H7 (cell line): ENCODE measurements around the gene MTMR1. TPM values are rescaled to one million over a fixed set of nuclear protein-coding genes. Genes with fewer than 3 reads are reported as not detected.

ENCODE experiments used
- DNase-seq: peaks from one replicate; pipeline ENCODE4 v3.0.0; 2012
- H3K27me3 ChIP-seq: 2 replicates; pipeline ENCODE4 v1.6.0; 2011; ENCODE audit warnings: mild to moderate bottlenecking, low read length; ENCODE audit not compliant: control insufficient read depth, insufficient read depth
- H3K36me3 ChIP-seq: replicated peaks from 2 replicates; pipeline ENCODE4 v1.5.1; 2011; ENCODE audit warnings: low read length; ENCODE audit not compliant: control insufficient read depth, insufficient read depth
- H3K4me3 ChIP-seq: 2 replicates; pipeline ENCODE4 v1.5.1; 2011; ENCODE audit warnings: low read depth, mild to moderate bottlenecking, control low read depth, low read length, moderate library complexity; ENCODE audit not compliant: insufficient read depth
- total RNA-seq: library from RNA; depleted of rRNA; stranded (reverse); fragments of >200 nt; shearing (Covaris generic); gene quantifications from 2 replicates; pipeline ENCODE4 v1.2.3, GENCODE V29; 2014

The MTMR1 gene
- total RNA-seq, 1 experiment from 2014 or later = 11.6 TPM

DNA sequence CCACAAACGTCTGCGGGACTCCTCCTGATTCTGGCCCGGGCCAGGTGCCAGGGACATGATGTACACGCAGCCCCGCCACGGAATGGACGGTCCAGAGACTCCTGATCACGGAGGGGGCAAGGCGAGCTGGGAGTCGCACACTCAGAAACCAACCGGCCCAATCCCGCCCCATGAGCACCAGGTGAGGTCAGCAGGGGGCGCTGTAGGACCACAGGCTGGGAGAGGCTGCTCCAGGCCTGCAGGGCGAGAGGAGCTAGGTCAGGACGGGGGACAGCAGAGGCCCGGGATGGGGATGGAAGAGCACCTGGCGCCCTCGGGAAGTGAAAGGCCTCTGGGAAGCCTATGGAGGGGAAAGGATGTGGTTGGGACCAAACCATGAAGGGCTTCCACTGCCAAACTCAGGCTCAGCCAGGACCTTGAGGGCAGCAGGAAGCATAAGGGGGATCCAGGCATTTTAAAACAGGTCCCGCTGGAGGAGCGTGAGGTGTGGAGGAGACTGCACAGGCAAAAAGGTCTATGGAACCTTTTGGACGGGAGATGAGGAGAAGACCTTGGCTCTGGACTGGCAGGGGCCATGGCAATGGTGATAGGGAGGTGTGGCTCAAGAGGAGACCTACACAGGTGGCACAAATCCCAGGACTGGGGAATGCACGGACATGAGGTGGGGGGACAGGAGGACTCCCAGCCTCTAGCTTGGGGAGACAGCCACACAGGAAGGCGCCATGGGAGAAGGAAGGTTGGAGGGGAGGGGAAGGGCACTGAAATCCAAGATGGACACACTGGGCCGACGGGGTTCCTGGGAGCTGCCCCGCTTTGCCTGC, 79.2 kb downstream of the MTMR1 start:
- peak; percentile 97 for DNase-seq
- Histone ChIP-seq H3K27me3 (no peaks in the 10 kb centered on the region), H3K36me3 (peaks cover 7% of the 10 kb centered on the region)

GRCh38 chrX:150773117-150773516, 79.9 kb downstream of the MTMR1 start:
- H3K27me3 ChIP-seq = no peaks in the 10 kb centered on the region
- DNase-seq = peak; percentile 28
- peaks cover 7% of the 10 kb centered on the region for H3K36me3 ChIP-seq
- no peak overlapping the region for H3K4me3 ChIP-seq

More for the DNA sequence above, 79.2 kb downstream of the MTMR1 start:
- no peak overlapping the region for H3K4me3 ChIP-seq

GRCh38 chrX:150773634-150774033, 80.4 kb downstream of the MTMR1 start:
- H3K36me3 ChIP-seq = peaks cover 7% of the 10 kb centered on the region
- no peak overlapping the region for H3K4me3 ChIP-seq
- no peak for DNase-seq
- H3K27me3 ChIP-seq = no peaks in the 10 kb centered on the region

GRCh38 chrX:150774798-150775568, 81.8 kb downstream of the MTMR1 start:
- no peak overlapping the region for H3K4me3 ChIP-seq
- DNase-seq = no peak
- no peaks in the 10 kb centered on the region for H3K27me3 ChIP-seq
- peaks cover 3% of the 10 kb centered on the region for H3K36me3 ChIP-seq

GRCh38 chrX:150775569-150776350, 82.6 kb downstream of the MTMR1 start:
- H3K36me3 ChIP-seq = peaks cover 3% of the 10 kb centered on the region

GRCh38 chrX:150777328-150777992, 84.3 kb downstream of the MTMR1 start:
- peak; percentile 38 for DNase-seq

More at GRCh38 chrX:150775569-150776350, 82.6 kb downstream of the MTMR1 start:
- no peak for DNase-seq
- Histone ChIP-seq H3K27me3 (no peaks in the 10 kb centered on the region), H3K4me3 (no peak overlapping the region)

DNA sequence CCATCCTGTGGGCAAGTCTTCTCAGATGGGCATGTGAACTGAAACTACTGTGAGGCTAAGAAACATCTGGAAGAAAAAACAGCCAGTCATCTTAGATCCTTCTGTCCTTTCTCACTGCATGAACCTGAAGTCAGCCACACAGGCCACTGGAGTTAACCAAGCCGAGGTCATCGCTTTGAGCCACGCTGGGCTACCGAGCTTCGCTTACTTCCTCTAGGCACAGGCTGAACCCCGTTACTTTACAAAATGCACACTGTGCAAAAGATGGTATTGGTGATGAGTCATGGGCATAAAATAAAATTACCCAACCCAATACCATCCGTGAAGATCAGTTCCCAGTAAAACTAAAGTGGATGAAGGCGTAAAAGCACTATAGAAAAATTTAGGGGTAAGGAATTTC, 86.2 kb downstream of the MTMR1 start:
- H3K27me3 ChIP-seq = no peaks in the 10 kb centered on the region
- H3K36me3 ChIP-seq = peaks cover 3% of the 10 kb centered on the region
- H3K4me3 ChIP-seq = no peak overlapping the region
- no peak for DNase-seq

More at GRCh38 chrX:150777328-150777992, 84.3 kb downstream of the MTMR1 start:
- peaks cover 3% of the 10 kb centered on the region for H3K36me3 ChIP-seq
- no peaks in the 10 kb centered on the region for H3K27me3 ChIP-seq
- H3K4me3 ChIP-seq = no peak overlapping the region

- peaks cover 1% of the 10 kb centered on the region; the same call in 1 of the 2 replicates for H3K36me3 ChIP-seq
- DNase-seq = no peak
- no peaks in the 10 kb centered on the region for H3K27me3 ChIP-seq
- H3K4me3 ChIP-seq = no peak overlapping the region
Measured at GRCh38 chrX:150781677-150782076, 88.5 kb downstream of the MTMR1 start.

DNA sequence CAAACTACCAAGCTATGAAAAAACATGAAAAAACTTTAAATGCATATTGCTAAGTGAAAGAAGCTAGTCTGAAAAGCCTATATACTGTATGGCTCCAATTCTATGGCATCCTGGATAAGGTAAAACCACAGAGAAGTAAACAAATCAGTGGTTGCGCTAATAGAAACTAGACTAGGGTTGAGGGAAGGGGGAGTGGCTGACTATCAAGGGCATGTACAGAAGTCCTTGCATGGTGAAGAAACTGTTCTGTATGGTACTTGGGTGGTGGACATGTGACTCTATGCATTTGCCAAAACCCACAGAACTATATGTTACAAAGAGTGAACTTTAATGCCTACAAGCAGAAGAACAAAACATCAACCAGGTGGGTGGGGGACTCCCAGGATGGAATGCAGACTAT, 96.8 kb downstream of the MTMR1 start:
- H3K27me3 ChIP-seq = no peaks in the 10 kb centered on the region
- H3K36me3 ChIP-seq = peaks cover 6% of the 10 kb centered on the region
- no peak overlapping the region for H3K4me3 ChIP-seq
- no peak for DNase-seq

GRCh38 chrX:150792949-150793527, 99.8 kb downstream of the MTMR1 start:
- no peaks in the 10 kb centered on the region for H3K27me3 ChIP-seq
- no peak for DNase-seq
- H3K4me3 ChIP-seq = no peak overlapping the region
- peaks cover 6% of the 10 kb centered on the region for H3K36me3 ChIP-seq

- Histone ChIP-seq H3K27me3 (no peaks in the 10 kb centered on the region), H3K36me3 (no peaks in the 10 kb centered on the region), H3K4me3 (no peak overlapping the region)
- DNase-seq = no peak
Measured at GRCh38 chrX:150805736-150806135, 112.5 kb downstream of the MTMR1 start.

- no peak for DNase-seq
- Histone ChIP-seq H3K36me3 (no peaks in the 10 kb centered on the region), H3K27me3 (no peaks in the 10 kb centered on the region), H3K4me3 (no peak overlapping the region)
Measured at GRCh38 chrX:150806827-150807226, 113.6 kb downstream of the MTMR1 start.

DNA sequence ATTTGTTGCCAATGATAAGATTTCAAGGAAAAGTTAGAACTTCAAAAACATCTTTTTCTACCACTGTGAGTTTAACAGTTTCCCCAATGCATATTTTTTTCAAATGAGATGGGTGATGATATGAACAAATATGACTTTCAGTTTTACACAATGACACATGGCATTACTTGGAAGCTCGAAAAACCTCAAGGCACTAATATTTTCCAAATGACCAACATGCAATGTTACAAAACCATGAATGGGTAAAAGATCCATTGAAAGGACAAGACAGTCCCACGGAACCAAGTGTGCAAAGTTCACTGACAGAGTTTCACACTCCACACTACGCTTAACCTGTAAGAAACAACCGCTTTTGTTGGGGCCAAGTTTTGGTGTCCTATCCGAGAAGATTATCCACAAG, 120.7 kb downstream of the MTMR1 start:
- no peak overlapping the region for H3K4me3 ChIP-seq
- H3K36me3 ChIP-seq = peaks cover 4% of the 10 kb centered on the region
- no peaks in the 10 kb centered on the region for H3K27me3 ChIP-seq
- DNase-seq = no peak
